Stimulated activated CD4-positive, alpha-beta T cell treated with anti-CD3 and anti-CD28 coated beads, Interleukin-4, amount 100 ng/mL, for 24 hours (primary cell): ENCODE data around the gene LRP1B.

Source experiments
- DNase-seq: peaks from one replicate; pipeline ENCODE4 v3.0.0-alpha.2; 2020

The LRP1B gene

GRCh38 chr2:141639809-141640208 is 491.0 kb downstream of the LRP1B start:
- DNase-seq, result no peak

GRCh38 chr2:141633132-141633531 is 497.7 kb downstream of the LRP1B start:
- DNase-seq, result no peak

DNA sequence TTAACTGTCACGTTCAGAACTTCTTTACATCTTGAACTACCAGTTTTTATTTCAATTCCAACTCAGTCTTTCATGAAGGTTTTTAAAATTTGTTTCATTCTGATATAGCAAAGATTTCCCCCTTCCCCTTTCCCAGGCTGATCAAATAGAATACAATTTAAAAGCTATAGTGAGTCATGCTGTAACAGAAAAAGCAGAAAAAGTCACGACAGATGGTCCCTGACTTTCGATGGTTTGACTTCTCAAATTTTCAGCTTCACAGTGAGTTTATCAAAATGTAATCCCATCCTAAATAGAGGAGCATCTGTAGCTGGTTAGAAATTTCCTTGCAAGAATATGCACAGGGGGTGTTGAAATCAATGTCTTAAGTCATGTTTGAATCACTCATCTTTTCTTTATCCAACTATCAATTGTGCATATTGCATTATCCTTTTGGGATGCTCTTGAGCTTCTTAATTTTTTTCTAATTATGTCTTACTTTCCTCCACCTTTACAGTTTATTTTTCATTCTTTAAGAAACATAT is 500.3 kb downstream of the LRP1B start:
- DNase-seq, result no peak

- no peak for DNase-seq
Measured at GRCh38 chr2:141620372-141620771, 510.4 kb downstream of the LRP1B start.

GRCh38 chr2:141618457-141618856 is 512.4 kb downstream of the LRP1B start:
- DNase-seq, result no peak

- no peak for DNase-seq
Measured at GRCh38 chr2:141611981-141612380, 518.8 kb downstream of the LRP1B start.

DNA sequence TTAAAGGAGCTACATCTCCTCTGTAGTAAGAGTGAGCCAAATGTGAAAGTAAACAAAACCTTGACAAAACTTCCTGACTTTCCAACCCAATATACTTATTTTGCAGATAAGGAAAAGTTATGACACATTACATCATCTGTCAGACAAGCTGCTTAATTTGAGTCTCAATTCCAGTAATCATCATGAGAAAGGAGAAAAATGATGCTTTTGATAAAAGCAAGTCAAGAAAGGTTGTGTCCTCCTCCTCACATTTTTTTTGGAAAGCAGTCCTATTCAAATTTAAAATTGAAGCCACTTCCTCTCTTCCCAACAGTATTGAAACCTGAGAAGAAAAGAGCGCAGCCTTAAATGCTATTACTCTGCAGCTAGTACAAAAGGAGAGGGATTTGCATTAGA is 519.6 kb downstream of the LRP1B start:
- no peak for DNase-seq

- DNase-seq, result no peak
Measured at GRCh38 chr2:141610564-141611175, 520.1 kb downstream of the LRP1B start.

DNA sequence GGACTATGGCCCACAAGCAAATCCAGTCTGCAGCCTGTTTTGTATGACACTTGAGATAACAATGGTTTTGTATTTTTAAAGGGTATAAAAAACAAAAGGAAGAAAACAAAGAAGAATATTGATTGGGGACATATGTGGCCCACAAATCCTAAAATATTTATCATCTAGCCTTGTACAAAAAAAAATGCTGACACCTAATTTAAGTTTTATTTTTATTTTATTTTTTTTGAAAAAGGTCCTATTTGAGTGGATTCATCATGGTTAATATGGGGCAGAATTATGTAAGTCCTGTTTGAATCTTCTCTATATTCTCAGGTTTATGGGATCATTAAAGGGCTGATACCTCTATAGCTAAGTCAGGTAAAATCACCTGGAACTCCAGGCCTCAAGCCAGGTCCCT is 525.7 kb downstream of the LRP1B start:
- DNase-seq, result no peak

DNA sequence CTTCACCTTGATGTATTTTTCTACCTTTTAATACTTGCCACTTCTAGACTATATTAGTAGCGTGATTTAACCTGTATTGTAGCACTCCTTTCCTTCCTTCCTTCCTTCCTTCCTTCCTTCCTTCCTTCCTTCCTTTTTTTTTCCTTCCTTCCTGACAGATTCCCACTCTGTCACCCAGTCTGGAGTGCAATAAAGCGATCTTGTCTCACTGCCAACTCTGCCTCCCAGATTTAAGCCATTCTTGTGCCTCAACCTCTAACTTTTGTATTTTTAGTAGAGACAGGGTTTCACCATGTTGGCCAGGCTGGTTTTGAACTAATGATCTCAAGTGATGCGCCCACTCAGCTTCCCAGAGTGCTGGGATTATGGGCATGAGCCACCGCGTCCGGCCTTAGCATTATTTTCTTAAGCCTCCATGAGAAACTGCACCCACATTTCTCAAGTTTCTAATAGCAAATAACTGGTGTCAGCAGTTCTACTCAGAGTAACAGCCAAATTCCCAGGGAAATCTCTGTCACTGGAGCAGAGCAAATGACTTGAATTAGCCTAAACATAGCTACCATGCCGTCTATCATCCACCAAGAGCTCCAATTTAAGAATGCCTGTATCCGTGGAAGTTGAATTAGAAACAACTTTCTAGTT is 529.2 kb downstream of the LRP1B start:
- no peak for DNase-seq

- no peak for DNase-seq
Measured at GRCh38 chr2:141599721-141600120, 531.1 kb downstream of the LRP1B start.

- no peak for DNase-seq
Measured at GRCh38 chr2:141598982-141599381, 531.8 kb downstream of the LRP1B start.

GRCh38 chr2:141595316-141595920 is 535.4 kb downstream of the LRP1B start:
- no peak for DNase-seq

GRCh38 chr2:141591787-141592186 is 539.0 kb downstream of the LRP1B start:
- no peak for DNase-seq

DNA sequence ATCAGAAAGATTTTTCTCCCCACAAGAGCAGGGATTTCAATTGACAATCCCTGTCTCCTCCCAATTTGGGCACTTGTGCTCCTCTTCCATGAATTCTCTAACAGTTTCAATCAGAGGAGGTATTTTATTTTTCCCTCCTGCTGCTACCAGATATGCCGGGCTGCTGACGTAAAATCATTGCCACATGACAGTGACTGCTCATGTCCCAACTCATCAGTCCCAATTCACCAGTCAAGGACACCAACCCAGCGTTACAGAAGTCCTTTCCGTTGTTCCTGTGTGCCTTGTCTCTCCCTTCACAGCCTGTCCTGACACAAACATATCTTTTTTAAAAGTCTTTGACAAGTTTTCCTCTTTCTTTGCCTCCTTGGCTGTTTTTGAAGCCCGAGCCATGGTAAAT is 540.2 kb downstream of the LRP1B start:
- no peak for DNase-seq

GRCh38 chr2:141589314-141589713 is 541.5 kb downstream of the LRP1B start:
- no peak for DNase-seq

- DNase-seq, result no peak
Measured at GRCh38 chr2:141586985-141587384, 543.8 kb downstream of the LRP1B start.

DNA sequence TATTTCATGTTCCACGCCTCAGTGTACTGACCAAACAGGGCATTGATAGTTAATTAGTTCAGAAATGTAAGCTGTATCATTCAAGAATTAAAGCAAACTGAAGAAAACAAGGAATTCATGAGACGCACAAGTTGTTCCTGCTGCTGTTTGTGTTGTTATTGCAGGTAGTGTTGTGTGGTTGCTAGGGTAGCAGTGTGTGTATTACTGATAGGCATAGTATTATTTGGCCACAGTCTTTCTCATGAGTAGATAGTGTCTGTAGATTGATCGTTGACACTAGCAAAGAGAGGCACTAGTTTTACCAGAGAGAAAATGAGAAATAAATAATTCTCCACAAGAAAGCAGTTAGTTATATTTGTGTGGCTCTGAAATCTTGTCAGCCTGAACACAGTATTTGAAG is 548.6 kb downstream of the LRP1B start:
- DNase-seq, result no peak

DNA sequence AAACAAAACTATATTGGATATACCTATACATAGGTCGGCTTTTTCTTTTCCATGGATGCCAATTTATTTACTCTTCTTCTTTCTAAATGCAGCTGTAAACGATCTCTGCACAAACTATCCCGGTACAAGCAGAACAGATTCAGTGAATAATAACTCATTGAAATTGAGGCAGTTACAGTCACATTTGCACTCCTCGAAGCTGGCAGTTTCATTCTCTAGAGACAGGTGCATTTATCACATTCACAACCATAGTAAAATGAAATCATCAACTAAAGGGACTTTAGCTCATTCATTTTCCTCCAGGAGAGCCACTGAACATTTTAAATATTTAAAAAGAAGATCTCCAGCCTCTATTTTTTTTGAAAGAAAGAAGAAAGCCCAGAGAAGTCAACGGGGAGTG is 551.7 kb downstream of the LRP1B start:
- no peak for DNase-seq

DNA sequence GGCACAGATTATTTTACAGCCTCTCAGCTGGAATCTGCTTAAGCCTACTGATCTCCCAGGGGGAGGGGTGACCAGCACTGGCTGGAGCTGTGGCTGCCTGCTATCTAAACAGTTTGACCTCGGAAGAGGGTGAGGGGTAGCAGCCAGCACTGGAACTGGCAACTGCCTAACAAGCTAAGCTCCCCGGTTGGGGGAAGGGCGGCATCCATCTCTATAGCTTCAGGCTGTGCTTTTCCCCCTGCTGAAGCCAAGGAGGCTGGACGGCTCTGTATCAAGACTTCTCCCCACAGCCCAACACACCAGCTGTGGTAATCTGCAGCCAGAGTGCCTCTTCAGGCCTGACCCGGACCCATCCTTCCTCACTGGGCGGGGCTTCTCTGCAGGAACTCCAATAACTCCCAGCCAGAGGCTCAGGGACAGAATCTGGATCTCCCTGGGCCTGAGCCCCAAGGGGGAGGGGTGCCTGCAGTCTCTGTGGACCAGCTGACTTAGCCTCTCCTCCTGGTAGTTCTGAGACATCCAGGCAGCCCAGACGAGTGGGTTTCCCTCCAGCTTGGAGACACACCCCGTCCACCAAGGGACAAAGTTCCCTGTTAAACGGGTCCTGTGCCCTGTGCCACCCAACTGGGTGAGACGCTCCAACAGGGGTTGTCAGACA is 560.2 kb downstream of the LRP1B start:
- no peak for DNase-seq

- DNase-seq, result no peak
Measured at GRCh38 chr2:141569941-141570340, 560.9 kb downstream of the LRP1B start.

DNA sequence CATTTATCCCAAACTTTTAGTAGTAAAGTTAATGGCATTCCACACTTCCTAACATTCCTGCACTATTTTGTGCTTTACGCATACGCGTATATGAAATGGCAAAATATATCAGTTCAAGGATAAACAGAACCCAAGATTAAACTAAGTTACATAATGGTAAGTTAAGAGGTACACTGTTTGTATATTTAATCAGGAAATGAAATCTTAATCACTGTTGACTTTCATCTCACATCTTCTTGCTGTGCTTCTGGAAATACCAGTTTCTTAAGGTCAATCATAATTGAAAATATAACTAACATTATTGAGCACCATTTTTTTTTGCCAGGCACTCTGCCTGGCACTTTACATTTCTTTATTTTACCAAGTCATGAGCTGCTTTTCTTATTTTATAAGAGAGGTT is 565.2 kb downstream of the LRP1B start:
- no peak for DNase-seq

DNA sequence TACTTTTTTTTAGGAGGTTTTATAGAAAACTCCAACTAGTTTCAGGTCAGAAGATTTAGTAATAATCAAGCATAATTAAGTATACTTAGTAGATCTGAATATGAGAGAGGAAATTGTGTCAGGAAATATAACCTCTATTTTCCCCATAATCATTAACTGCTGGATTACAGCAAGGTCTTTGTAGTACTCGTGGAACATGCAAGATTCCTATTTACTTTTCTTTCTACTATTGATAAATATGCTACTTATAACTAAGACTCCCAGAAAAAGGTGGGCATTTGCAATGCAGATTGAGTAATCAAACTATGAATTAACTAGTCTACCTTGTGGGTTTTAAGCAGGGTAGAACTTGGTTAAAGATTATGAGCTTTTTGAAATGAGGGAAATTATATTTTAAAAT is 570.1 kb downstream of the LRP1B start:
- DNase-seq, result no peak
